ENCODE measurements around the gene WDR82.

DNA sequence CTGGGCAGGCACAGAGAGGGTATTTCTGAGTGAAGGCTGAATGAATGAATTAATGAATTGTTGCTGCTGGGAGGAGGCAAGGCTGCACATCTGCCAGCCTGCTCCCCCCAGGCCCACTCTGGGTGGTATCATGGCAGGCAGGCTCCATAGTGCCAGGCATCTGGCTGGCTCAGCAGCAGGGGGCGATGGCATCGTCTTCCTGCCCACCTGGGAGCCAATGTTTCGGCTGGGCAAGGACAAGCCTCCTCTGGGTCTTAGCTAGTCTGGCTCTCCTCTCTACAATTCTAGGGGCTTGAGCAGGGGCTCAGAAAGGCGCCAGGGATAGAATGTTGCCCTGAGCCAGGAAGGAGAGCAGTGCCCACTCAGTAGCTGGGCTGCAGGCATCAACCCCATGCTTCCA is 51.3 kb downstream of the WDR82 start:
- TF ChIP-seq, protein P1, sequence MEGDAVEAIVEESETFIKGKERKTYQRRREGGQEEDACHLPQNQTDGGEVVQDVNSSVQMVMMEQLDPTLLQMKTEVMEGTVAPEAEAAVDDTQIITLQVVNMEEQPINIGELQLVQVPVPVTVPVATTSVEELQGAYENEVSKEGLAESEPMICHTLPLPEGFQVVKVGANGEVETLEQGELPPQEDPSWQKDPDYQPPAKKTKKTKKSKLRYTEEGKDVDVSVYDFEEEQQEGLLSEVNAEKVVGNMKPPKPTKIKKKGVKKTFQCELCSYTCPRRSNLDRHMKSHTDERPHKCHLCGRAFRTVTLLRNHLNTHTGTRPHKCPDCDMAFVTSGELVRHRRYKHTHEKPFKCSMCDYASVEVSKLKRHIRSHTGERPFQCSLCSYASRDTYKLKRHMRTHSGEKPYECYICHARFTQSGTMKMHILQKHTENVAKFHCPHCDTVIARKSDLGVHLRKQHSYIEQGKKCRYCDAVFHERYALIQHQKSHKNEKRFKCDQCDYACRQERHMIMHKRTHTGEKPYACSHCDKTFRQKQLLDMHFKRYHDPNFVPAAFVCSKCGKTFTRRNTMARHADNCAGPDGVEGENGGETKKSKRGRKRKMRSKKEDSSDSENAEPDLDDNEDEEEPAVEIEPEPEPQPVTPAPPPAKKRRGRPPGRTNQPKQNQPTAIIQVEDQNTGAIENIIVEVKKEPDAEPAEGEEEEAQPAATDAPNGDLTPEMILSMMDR (IDR thresholded peaks at IDR 0.05; ENCODE audit: poor library complexity) = no peak
- TF ChIP-seq EZH2 (IDR thresholded peaks at IDR 0.05; ENCODE audit: borderline replicate concordance) = no peak
